Neural progenitor cell (in vitro differentiated cells): ENCODE results near the gene AATK. TPM values are rescaled to one million over a fixed set of nuclear protein-coding genes. Genes with fewer than 3 reads are reported as not detected.

ENCODE experiments used
- DNase-seq: peaks from one replicate; pipeline ENCODE4 v3.0.0-alpha.2; 2016; ENCODE audit warnings: low spot score
- H2AFZ ChIP-seq: fragments of 200-600 bp; sonication (generic); replicated peaks from 2 replicates; pipeline ENCODE4 v1.6.1; 2016; ENCODE audit warnings: antibody characterized with exemption
- H3F3A ChIP-seq: fragments of 200-600 bp; sonication (generic); 2 replicates; pipeline ENCODE4 v1.6.1; 2016; ENCODE audit warnings: antibody characterized with exemption, low read depth
- H3K27ac ChIP-seq: fragments of 200-600 bp; sonication (generic); 2 replicates; pipeline ENCODE4 v1.5.1; 2016; ENCODE audit warnings: mild to moderate bottlenecking
- H3K27me3 ChIP-seq: fragments of 200-600 bp; sonication (generic); 2 replicates; pipeline ENCODE4 v1.6.1; 2016; ENCODE audit warnings: mild to moderate bottlenecking, moderate library complexity
- H3K36me3 ChIP-seq: fragments of 200-600 bp; sonication (generic); 2 replicates; pipeline ENCODE4 v1.5.1; 2016
- H3K4me1 ChIP-seq: fragments of 200-600 bp; sonication (generic); 2 replicates; pipeline ENCODE4 v1.6.1; 2016; ENCODE audit warnings: mixed run types
- H3K4me2 ChIP-seq: fragments of 200-600 bp; sonication (generic); 2 replicates; pipeline ENCODE4 v1.6.1; 2016
- H3K4me3 ChIP-seq: fragments of 200-600 bp; sonication (generic); 2 replicates; pipeline ENCODE4 v1.5.1; 2016
- H3K79me2 ChIP-seq: fragments of 200-600 bp; sonication (generic); 2 replicates; pipeline ENCODE4 v1.6.1; 2016; ENCODE audit warnings: low read depth
- H3K9ac ChIP-seq: fragments of 200-600 bp; sonication (generic); 2 replicates; pipeline ENCODE4 v1.6.1; 2016
- H3K9me3 ChIP-seq: fragments of 200-600 bp; sonication (generic); 2 replicates; pipeline ENCODE4 v1.5.1; 2016; ENCODE audit warnings: low read depth
- H4K20me1 ChIP-seq: fragments of 200-600 bp; sonication (generic); 2 replicates; pipeline ENCODE4 v1.6.1; 2016; ENCODE audit warnings: low read depth
- H3K27ac Mint-ChIP-seq: 3 replicates; pipeline ENCODE4 v1.8.0; 2021; ENCODE audit warnings: mixed read lengths
- H3K27me3 Mint-ChIP-seq: 2 replicates; pipeline ENCODE4 v1.8.0; 2022; ENCODE audit warnings: low read depth, mild to moderate bottlenecking, inconsistent platforms, moderate library complexity, mixed read lengths; ENCODE audit not compliant: insufficient read depth
- H3K36me3 Mint-ChIP-seq: 3 replicates; pipeline ENCODE4 v1.8.0; 2021; ENCODE audit warnings: mixed read lengths
- H3K4me1 Mint-ChIP-seq: 3 replicates; pipeline ENCODE4 v1.8.0; 2021; ENCODE audit warnings: mixed read lengths
- H3K4me3 Mint-ChIP-seq: 3 replicates; pipeline ENCODE4 v1.8.0; 2021; ENCODE audit warnings: mild to moderate bottlenecking, moderate library complexity, mixed read lengths
- H3K9me3 Mint-ChIP-seq: 3 replicates; pipeline ENCODE4 v1.8.0; 2020; ENCODE audit warnings: mixed read lengths
- CTCF ChIP-seq: fragments of 200-600 bp; sonication (generic); IDR thresholded peaks from 2 replicates; pipeline ENCODE4 v1.5.1; 2017; ENCODE audit warnings: antibody characterized with exemption, mild to moderate bottlenecking
- EZH2 ChIP-seq: fragments of 200-600 bp; sonication (generic); IDR thresholded peaks from 2 replicates; pipeline ENCODE4 v1.6.1; 2017; ENCODE audit warnings: antibody characterized with exemption, mild to moderate bottlenecking, moderate library complexity
- EZH2phosphoT487 ChIP-seq: fragments of 200-600 bp; sonication (generic); IDR thresholded peaks from 2 replicates; pipeline ENCODE4 v1.6.1; 2017; ENCODE audit warnings: antibody characterized with exemption
- total RNA-seq: library from RNA; depleted of rRNA; stranded (reverse); fragments of >200 nt; gene quantifications from 2 replicates; pipeline ENCODE4 v1.2.3, GENCODE V29; 2015; ENCODE audit warnings: low replicate concordance

Gene AATK
- total RNA-seq, 1 donor from 2014 or later = 0.32 TPM

DNA sequence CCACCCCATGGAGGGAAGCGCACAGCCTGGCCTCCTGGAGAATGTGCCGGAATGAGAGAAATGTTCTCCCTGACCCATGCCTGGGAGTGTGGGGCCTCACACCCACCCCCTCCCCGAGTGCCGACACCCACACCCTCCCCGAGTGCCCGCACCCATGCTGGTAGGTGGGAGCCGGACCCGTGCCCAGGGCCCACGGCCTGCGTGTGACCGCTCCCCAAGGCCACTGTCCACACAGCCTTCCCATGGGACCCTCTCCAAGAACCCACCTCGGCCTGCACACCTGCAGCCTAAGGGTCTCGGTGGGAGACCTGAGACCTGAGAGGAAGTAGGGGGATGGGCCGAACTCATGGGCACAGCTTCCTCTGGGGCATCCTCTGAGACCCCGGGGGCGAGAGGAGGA lies 4.0 kb downstream of the AATK start:
- no peak for TF ChIP-seq EZH2
- TF ChIP-seq CTCF = no peak
- TF ChIP-seq EZH2phosphoT487 = no peak
- H4K20me1 ChIP-seq = no peaks in the 10 kb centered on the region
- Mint-ChIP-seq H3K4me1 (peaks cover 7% of the 10 kb centered on the region), H3K4me3 (no peak overlapping the region), H3K27ac (no peak overlapping the region), H3K27me3 (no peaks in the 10 kb centered on the region), H3K36me3 (no peaks in the 10 kb centered on the region), H3K9me3 (no peaks in the 10 kb centered on the region)
- H3K36me3 ChIP-seq = no peaks in the 10 kb centered on the region
- H3K27ac ChIP-seq = no peak overlapping the region
- no peak overlapping the region for H3K4me3 ChIP-seq
- H3K9me3 ChIP-seq = no peaks in the 10 kb centered on the region
- H2AFZ ChIP-seq = no peak overlapping the region
- no peak overlapping the region for H3K4me2 ChIP-seq
- H3K27me3 ChIP-seq = peaks cover 6% of the 10 kb centered on the region
- no peaks in the 10 kb centered on the region for H3K79me2 ChIP-seq
- peaks cover 12% of the 10 kb centered on the region for H3F3A ChIP-seq
- DNase-seq = no peak
- H3K9ac ChIP-seq = no peak overlapping the region
- H3K4me1 ChIP-seq = peaks cover 13% of the 10 kb centered on the region

- Histone ChIP-seq H3K4me3 (no peak overlapping the region), H3K36me3 (no peaks in the 10 kb centered on the region), H3K79me2 (no peaks in the 10 kb centered on the region), H3K27ac (no peak overlapping the region), H3K9ac (no peak overlapping the region), H2AFZ (no peak overlapping the region), H3K4me1 (peaks cover 11% of the 10 kb centered on the region), H4K20me1 (no peaks in the 10 kb centered on the region), H3K4me2 (no peak overlapping the region), H3F3A (peaks cover 12% of the 10 kb centered on the region), H3K27me3 (peaks cover 2% of the 10 kb centered on the region), H3K9me3 (no peaks in the 10 kb centered on the region)
- Mint-ChIP-seq H3K36me3 (no peaks in the 10 kb centered on the region), H3K4me1 (peaks cover 7% of the 10 kb centered on the region), H3K27me3 (no peaks in the 10 kb centered on the region), H3K4me3 (no peak overlapping the region), H3K9me3 (no peaks in the 10 kb centered on the region), H3K27ac (peak overlapping the region; percentile 85)
- no peak for TF ChIP-seq CTCF
- DNase-seq = no peak
Measured at GRCh38 chr17:81161536-81161935, 4.5 kb downstream of the AATK start.

GRCh38 chr17:81160747-81161453 lies 5.1 kb downstream of the AATK start:
- Histone ChIP-seq H2AFZ (no peak overlapping the region), H3F3A (peaks cover 12% of the 10 kb centered on the region), H3K4me1 (peaks cover 10% of the 10 kb centered on the region), H3K36me3 (no peaks in the 10 kb centered on the region), H3K27ac (no peak overlapping the region), H3K79me2 (no peaks in the 10 kb centered on the region), H3K27me3 (no peaks in the 10 kb centered on the region), H3K4me2 (no peak overlapping the region), H3K4me3 (no peak overlapping the region), H3K9me3 (no peaks in the 10 kb centered on the region), H4K20me1 (no peaks in the 10 kb centered on the region), H3K9ac (no peak overlapping the region)
- Mint-ChIP-seq H3K4me1 (peaks cover 7% of the 10 kb centered on the region), H3K9me3 (no peaks in the 10 kb centered on the region), H3K27me3 (no peaks in the 10 kb centered on the region), H3K27ac (peak overlapping the region; percentile 85), H3K4me3 (no peak overlapping the region), H3K36me3 (no peaks in the 10 kb centered on the region)
- DNase-seq = no peak
- no peak for TF ChIP-seq CTCF
- no peak for TF ChIP-seq EZH2
- no peak for TF ChIP-seq EZH2phosphoT487
